Left ventricle myocardium inferior (tissue), 1 donor: ENCODE measurements around the gene PDE6C. TPM values are rescaled to one million over a fixed set of nuclear protein-coding genes. Genes with fewer than 3 reads are reported as not detected.

Experiments used
- DNase-seq: peaks from one replicate; pipeline ENCODE4 v3.0.0-alpha.2; 2020
- H3K27ac ChIP-seq: fragments of 200-600 bp; replicated peaks from 2 replicates; pipeline ENCODE4 v1.8.0; 2021
- H3K27me3 ChIP-seq: fragments of 200-600 bp; 2 replicates; pipeline ENCODE4 v1.8.0; 2021; ENCODE audit warnings: low read depth
- H3K36me3 ChIP-seq: fragments of 200-600 bp; 2 replicates; pipeline ENCODE4 v1.8.0; 2021
- H3K4me1 ChIP-seq: fragments of 200-600 bp; 2 replicates; pipeline ENCODE4 v1.8.0; 2021
- H3K4me3 ChIP-seq: fragments of 200-600 bp; 2 replicates; pipeline ENCODE4 v1.8.0; 2021; ENCODE audit warnings: mild to moderate bottlenecking, moderate library complexity
- H3K9me3 ChIP-seq: fragments of 200-600 bp; replicated peaks from 2 replicates; pipeline ENCODE4 v1.8.0; 2021
- CTCF ChIP-seq: fragments of 200-600 bp; IDR thresholded peaks from 2 replicates; pipeline ENCODE4 v1.8.0; 2021; ENCODE audit warnings: antibody characterized with exemption, mild to moderate bottlenecking, borderline replicate concordance
- intact Hi-C: fragments of 100-400 bp; cut with micrococcal nuclease; formaldehyde crosslinking; loops from one replicate; pipeline ENCODE4 v1.11.0; 2022
- total RNA-seq: library from RNA; stranded (reverse); fragmentation: NEBNext Ultra II Directional; extraction: Animal tissue kit (Norgen Biotek cat#: 25700); gene quantifications from one replicate; pipeline ENCODE4 v1.2.1, GENCODE V29; 2021
- donor health status: DM: no; HTN: yes; CAD: no; lungs with severe emphysema.

PDE6C gene
- total RNA-seq, 1 donor from 2014 or later = not detected

DNA sequence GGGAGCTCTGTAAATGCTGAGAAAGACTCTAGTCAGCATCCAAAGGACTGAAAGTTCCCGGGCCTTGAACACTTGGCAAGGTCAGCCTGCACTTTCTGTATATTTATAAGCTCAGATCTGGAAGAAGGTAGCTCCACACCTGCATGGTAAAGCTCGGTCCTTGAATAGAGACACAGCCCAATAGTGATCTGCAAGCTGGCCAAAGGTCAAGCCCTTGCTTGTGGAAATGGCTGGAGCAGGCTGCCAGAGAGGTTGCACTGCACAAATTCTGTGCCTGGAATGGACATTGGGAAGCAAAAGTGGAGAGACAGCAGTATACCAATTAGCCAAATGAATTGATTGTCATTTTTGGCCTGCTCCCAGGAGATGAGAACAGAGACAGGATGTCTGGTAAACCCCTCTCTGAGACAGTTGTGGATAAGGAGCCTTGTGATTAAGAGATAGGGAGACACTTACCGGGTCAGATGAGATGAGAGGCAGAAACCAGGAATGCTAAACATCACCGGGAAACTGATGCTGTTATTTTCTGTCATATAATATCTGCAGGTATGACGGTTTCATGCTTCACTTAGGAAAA lies 98.1 kb downstream of the PDE6C start:
- no peak for DNase-seq
- H3K4me3 ChIP-seq = no peak overlapping the region
- H3K27me3 ChIP-seq = no peaks in the 10 kb centered on the region
- no peak overlapping the region for H3K27ac ChIP-seq
- no peaks in the 10 kb centered on the region for H3K4me1 ChIP-seq
- no peak for TF ChIP-seq CTCF
- intact Hi-C loops = no loop called here
- H3K36me3 ChIP-seq = no peaks in the 10 kb centered on the region
- H3K9me3 ChIP-seq = no peaks in the 10 kb centered on the region

GRCh38 chr10:93711891-93712290 lies 99.6 kb downstream of the PDE6C start:
- no peaks in the 10 kb centered on the region for H3K36me3 ChIP-seq
- intact Hi-C loops = no loop called here
- no peak overlapping the region for H3K27ac ChIP-seq
- DNase-seq = no peak
- H3K4me3 ChIP-seq = no peak overlapping the region
- H3K4me1 ChIP-seq = no peaks in the 10 kb centered on the region
- H3K27me3 ChIP-seq = peaks cover 5% of the 10 kb centered on the region
- H3K9me3 ChIP-seq = no peaks in the 10 kb centered on the region
- no peak for TF ChIP-seq CTCF

GRCh38 chr10:93712593-93712992 lies 100.3 kb downstream of the PDE6C start:
- H3K4me1 ChIP-seq = no peaks in the 10 kb centered on the region
- no peak for DNase-seq
- no peak overlapping the region for H3K4me3 ChIP-seq
- peaks cover 11% of the 10 kb centered on the region for H3K27me3 ChIP-seq
- H3K36me3 ChIP-seq = no peaks in the 10 kb centered on the region
- H3K27ac ChIP-seq = no peak overlapping the region
- intact Hi-C loops = no loop called here
- TF ChIP-seq CTCF = no peak
- no peaks in the 10 kb centered on the region for H3K9me3 ChIP-seq

DNA sequence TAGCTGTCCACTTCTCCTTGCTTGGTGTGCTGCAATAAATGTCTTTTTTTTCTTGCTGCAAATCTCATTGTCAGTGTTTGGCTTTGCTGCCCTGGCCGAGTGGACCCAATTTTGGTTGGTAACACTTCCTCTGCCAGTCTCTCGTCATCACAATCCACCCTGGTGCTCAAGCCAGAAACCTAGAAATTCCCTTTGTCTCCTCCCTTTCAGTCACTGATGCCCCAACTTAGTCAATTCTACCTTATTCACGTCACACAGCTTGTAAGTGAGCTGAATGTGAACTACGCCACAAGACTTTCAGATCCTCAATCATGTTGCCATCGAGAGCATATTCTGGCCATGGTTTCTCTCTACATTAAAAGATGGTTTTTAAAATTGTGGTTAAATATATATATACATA lies 103.0 kb downstream of the PDE6C start:
- Histone ChIP-seq H3K4me1 (no peaks in the 10 kb centered on the region), H3K4me3 (no peak overlapping the region), H3K27me3 (peaks cover 38% of the 10 kb centered on the region), H3K27ac (no peak overlapping the region), H3K36me3 (no peaks in the 10 kb centered on the region), H3K9me3 (no peaks in the 10 kb centered on the region)
- no peak for TF ChIP-seq CTCF
- intact Hi-C loops = no loop called here
- no peak for DNase-seq

Other genes with a start within 250 kb of the PDE6C start
- 43.6 TPM for gene MYOF, start 130.2 kb upstream of the PDE6C start, total RNA-seq
- gene CEP55, start 115.9 kb upstream of the PDE6C start, total RNA-seq = 0.66 TPM
- 0.08 TPM for gene FFAR4, start 45.9 kb upstream of the PDE6C start, total RNA-seq
- 1.1 TPM for gene RBP4, start 11.3 kb upstream of the PDE6C start, total RNA-seq
- 14.4 TPM for gene FRA10AC1, start 90.1 kb downstream of the PDE6C start, total RNA-seq
- not detected for gene LGI1, start 145.4 kb downstream of the PDE6C start, total RNA-seq